GM12892 (cell line): Measurements from ENCODE around the gene PDCD1.

Experiments
- POLR2A ChIP-seq: IDR thresholded peaks from 2 replicates; pipeline ENCODE4 v1.6.1; 2011; ENCODE audit warnings: low read depth, low read length, control low read depth
- POLR2AphosphoS5 ChIP-seq: IDR thresholded peaks from 2 replicates; pipeline ENCODE4 v1.6.1; 2011; ENCODE audit warnings: low read depth, low read length, control low read depth

- TF ChIP-seq POLR2AphosphoS5 (no peak), POLR2A (no peak)
Measured at GRCh38 chr2:241861264-241861663, 2.6 kb upstream of the PDCD1 start.
